Kidney tubule cell (primary cell): ENCODE data around the gene IRF4.

Source experiments
- DNase-seq: peaks from one replicate; pipeline ENCODE4 v3.0.0-alpha.2; 2018; ENCODE audit warnings: low spot score

The IRF4 gene

GRCh38 chr6:391559-392440 is at the start of gene IRF4:
Gene IRF4 (plus strand): TSS chr6:391752. CDS start chr6:393153, 1,401 bp downstream.
- DNase-seq = no peak

- DNase-seq = no peak
Observed at GRCh38 chr6:341914-342831, 49.4 kb upstream of the IRF4 start.

GRCh38 chr6:342832-343179 is 48.7 kb upstream of the IRF4 start:
- no peak for DNase-seq

GRCh38 chr6:343226-343935 is 48.2 kb upstream of the IRF4 start:
- no peak for DNase-seq

- DNase-seq = no peak
Observed at GRCh38 chr6:343960-344815, 47.4 kb upstream of the IRF4 start.

- no peak for DNase-seq
Observed at GRCh38 chr6:344816-345340, 46.7 kb upstream of the IRF4 start.

- DNase-seq = no peak
Observed at GRCh38 chr6:345747-346385, 45.7 kb upstream of the IRF4 start.

- DNase-seq = no peak
Observed at GRCh38 chr6:346386-347030, 45.0 kb upstream of the IRF4 start.

- no peak for DNase-seq
Observed at GRCh38 chr6:347232-347631, 44.3 kb upstream of the IRF4 start.

GRCh38 chr6:347951-348859 is 43.3 kb upstream of the IRF4 start:
- DNase-seq = no peak

GRCh38 chr6:348860-349396 is 42.6 kb upstream of the IRF4 start:
- no peak for DNase-seq

- DNase-seq = no peak
Observed at GRCh38 chr6:349491-349921, 42.0 kb upstream of the IRF4 start.

GRCh38 chr6:350371-350770 is 41.2 kb upstream of the IRF4 start:
- no peak for DNase-seq

- no peak for DNase-seq
Observed at GRCh38 chr6:351011-351866, 40.3 kb upstream of the IRF4 start.

GRCh38 chr6:351867-352289 is 39.7 kb upstream of the IRF4 start:
- no peak for DNase-seq

- DNase-seq = no peak
Observed at GRCh38 chr6:352474-352873, 39.1 kb upstream of the IRF4 start.

GRCh38 chr6:352896-353470 is 38.6 kb upstream of the IRF4 start:
- DNase-seq = no peak
